GM19099 (cell line): ENCODE measurements around the gene MNAT1.

Experiments used
- POLR2A ChIP-seq: IDR thresholded peaks from 3 replicates; pipeline ENCODE4 v1.6.1; 2011; ENCODE audit warnings: low read depth; ENCODE audit not compliant: insufficient read length; ENCODE audit errors: extremely low read depth

Gene MNAT1

GRCh38 chr14:60819575-60819974 lies 85.0 kb downstream of the MNAT1 start:
- no peak for TF ChIP-seq POLR2A

DNA sequence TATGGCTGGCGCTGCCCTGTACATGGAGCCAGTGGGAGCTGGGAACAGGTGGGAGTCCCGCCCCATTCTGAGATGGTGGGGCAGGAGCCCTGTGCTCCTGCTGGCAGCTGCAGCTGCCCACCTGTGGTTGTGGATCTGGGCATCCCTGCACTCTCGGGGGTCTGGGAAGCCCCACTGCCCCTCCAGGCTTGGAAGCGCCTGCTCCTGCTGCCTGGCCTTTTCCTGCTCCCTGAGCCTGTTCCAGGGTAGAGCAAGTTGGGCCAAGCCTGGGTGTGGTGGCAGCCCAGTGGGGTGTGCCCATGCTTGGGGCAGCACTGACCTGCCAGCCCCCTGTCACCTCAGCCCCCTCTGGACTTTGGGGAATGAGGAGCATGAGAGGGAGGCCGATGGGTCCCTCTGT lies 104.0 kb downstream of the MNAT1 start:
- TF ChIP-seq POLR2A: no peak

- no peak for TF ChIP-seq POLR2A
Measured at GRCh38 chr14:60839057-60839456, 104.5 kb downstream of the MNAT1 start.

DNA sequence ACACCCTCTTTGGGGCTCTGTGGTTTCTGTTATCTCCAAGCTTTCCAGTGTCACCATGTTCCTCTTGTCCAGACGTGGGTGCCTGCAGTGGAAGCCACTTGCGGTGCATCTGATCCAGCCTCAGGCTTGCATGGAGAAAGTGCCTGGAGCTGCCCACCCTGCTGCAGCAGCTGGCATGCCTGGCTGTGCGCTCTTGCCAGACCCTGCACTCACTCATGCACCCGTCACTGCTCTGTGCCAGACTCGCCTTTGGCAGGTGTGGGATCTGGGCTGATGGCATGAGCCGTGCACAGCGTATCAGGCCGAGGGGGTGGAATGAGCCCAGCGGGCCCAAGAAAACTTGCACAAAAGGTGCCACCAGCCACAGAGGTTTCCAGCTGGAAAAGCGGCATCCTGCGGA lies 105.1 kb downstream of the MNAT1 start:
- no peak for TF ChIP-seq POLR2A

- no peak for TF ChIP-seq POLR2A
Measured at GRCh38 chr14:60840313-60840712, 105.8 kb downstream of the MNAT1 start.

DNA sequence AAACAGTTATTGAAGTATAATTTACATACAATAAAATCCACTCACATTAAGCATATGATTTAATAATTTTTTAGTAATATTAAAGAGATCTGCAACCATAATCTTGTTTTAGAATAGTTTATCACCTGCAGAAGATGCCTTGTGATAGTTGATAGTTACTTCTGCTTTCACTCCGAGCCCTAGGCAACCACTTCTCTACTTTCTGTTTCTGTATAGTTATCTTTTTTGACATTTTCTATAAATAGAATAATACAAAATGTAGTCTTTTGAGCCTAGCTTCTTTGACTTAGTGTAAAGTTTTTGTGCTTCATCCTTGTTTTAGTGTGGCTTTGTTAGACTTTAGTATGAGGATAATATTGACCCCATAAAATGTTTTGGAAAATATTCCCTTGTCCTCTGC lies 111.0 kb downstream of the MNAT1 start:
- TF ChIP-seq POLR2A: no peak

- no peak for TF ChIP-seq POLR2A
Measured at GRCh38 chr14:60848066-60848465, 113.5 kb downstream of the MNAT1 start.

- TF ChIP-seq POLR2A: no peak
Measured at GRCh38 chr14:60856111-60856510, 121.5 kb downstream of the MNAT1 start.

DNA sequence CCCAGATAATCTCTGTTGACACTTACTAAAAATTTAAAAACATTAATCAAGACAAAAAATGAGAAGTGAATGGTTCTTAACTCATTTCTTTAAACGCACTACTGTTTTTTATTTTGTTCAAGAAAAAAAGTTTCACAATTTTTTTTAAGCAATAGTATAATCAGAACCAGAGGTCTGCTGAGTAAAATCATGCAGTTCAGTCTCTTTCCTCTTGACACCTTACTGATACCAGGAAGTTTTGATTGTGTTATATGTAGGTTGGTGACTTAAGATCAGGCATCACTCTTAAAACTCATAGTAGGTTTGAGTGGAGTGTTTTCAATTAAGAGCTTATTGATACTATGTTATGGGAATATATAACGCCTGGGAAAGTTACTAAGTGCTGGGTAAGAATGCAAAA lies 125.0 kb downstream of the MNAT1 start:
- no peak for TF ChIP-seq POLR2A

DNA sequence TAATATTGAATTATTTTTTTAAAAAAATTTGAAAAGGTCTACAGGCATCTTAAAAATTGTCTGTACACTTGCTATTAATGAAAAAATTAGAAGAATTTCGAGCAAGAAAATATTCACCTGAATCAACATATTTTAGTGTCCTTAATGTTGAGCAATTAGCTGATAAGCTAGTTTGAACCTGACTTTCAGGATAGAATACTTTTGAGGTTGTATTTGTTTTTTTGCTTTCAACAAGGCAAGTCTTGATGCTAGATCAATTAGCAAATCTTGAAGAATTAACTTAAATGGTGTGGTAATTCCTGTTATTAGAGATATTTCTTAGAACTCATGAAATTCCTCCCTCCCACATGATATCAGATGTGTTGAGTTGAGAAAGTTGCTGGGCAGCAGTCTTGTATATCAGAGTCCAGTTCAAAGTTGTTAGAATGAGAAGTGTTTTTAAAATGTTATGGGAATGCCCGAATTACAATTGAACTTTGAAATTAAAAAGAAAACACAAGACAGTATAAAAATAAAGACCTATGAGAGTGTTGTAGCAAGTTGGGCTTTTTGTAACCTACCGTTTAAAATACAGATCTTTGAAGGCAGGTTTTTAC lies 127.1 kb downstream of the MNAT1 start:
- TF ChIP-seq POLR2A: no peak

- TF ChIP-seq POLR2A: no peak
Measured at GRCh38 chr14:60862283-60862682, 127.7 kb downstream of the MNAT1 start.

- TF ChIP-seq POLR2A: no peak
Measured at GRCh38 chr14:60863249-60863648, 128.7 kb downstream of the MNAT1 start.

- no peak for TF ChIP-seq POLR2A
Measured at GRCh38 chr14:60865378-60866127, 131.0 kb downstream of the MNAT1 start.

- TF ChIP-seq POLR2A: no peak
Measured at GRCh38 chr14:60867503-60868172, 133.1 kb downstream of the MNAT1 start.

GRCh38 chr14:60878121-60878520 lies 143.6 kb downstream of the MNAT1 start:
- TF ChIP-seq POLR2A: no peak

DNA sequence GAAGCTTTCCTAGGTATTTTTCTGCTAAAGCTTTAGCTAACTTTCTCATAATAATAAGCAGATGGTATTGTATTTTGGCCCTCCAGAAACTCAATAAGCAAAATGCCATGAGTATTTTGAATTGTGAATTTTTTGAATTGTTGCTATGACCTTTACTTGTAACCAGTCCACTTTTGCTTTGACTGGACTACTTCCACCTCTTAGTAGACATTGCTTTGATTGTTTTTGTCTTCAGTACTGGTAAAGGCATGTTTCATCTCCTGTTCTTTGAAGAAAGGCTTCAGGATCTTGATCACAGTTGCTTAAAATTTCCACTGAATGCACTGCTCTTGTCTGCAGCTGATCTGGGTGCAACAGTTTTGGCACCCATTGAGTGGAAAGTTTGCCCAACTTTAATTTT lies 144.0 kb downstream of the MNAT1 start:
- TF ChIP-seq POLR2A: no peak
